Limb (tissue), 2 donors: ENCODE data around the gene SPPL2B.

Experiments
- DNase-seq, 2 donors: peaks; one replicate each; pipeline ENCODE4 v3.0.0-alpha.2; 2016; ENCODE audit errors: extremely low spot score in 2 of 2

SPPL2B gene

DNA sequence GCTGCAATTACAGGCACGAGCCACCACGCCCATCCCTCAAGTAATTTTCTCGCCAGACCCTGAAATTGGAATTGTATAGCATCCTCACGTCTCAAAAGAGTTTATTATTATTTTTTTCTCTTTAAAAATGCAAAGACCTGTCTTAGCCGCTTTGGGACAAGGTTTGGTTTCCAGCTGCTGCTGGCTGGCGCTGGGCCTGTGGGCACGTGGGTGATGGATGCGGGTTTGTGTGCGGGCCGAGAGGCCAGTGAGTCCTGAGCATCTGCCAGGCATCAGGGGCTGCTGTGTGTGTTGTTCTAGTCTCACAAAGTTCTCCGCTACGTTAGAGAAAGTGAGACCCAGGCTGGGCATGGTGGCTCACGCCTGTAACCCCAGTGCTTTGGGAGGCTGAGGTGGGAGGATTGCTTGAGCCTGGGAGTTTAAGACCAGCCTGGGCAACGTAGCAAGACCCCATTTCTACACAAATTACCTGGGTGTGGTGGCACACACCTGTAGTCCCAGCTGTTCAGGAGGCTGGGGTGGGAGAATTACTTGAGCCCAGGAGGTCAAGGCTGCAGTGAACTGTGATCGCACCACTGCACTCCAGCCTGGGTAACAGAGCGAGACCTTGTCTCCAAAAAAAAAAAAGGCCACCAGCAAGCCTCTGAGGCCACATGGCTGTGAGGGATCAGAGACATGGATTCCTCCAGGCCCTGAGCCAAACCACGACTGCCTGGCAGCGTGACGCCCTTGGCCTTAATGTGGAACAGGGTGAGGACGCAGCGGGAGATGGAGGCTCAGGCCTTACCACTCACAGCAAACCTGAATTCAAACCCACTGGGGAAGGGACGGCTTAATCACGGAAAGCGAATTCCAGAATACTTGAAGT is 26.9 kb downstream of the SPPL2B start:
- no peak for DNase-seq

GRCh38 chr19:2356036-2356646 is 27.7 kb downstream of the SPPL2B start:
- no peak for DNase-seq

GRCh38 chr19:2357279-2358206 is 29.1 kb downstream of the SPPL2B start:
- no peak for DNase-seq

GRCh38 chr19:2358548-2359173 is 30.2 kb downstream of the SPPL2B start:
- no peak for DNase-seq

DNA sequence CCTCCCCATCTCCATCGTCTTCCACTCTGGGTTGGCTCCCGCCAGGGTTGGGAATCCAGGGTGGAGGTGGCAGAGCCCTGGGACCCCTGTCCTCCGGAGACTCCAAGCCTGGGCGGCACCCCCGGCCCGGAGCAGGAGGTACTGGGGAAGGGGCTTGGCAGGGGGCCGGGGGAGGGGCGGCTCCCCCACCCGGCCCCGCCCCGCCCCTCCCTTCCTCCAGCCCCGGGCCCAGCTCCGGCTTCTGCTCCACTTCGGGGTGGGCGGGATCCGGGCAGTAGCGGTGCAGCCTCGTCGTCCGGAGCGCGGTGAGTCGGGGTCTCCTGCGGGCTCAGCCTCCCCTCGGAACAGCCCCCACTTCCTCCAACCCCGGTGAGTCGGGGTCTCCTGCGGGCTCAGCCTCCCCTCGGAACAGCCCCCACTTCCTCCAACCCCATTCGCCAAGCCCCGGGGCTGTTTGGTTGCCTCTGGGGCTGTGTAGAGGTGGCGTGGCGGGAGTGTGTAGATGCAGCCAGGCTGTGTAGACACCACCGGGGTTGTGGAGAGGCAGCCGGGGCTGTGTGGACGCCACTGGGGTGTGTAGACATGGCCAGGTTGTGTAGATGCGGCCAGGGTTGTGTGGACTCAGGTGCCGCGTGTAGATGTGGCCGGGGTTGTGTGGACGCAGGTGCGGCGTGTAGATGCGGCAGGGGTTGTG is 31.7 kb downstream of the SPPL2B start, which contains the start of gene TMPRSS9:
Gene TMPRSS9, plus strand, starts transcription at position 274 of the 694 bp plus-strand sequence. CDS start 29,521 bp downstream, outside the sequence.
- no peak for DNase-seq

DNA sequence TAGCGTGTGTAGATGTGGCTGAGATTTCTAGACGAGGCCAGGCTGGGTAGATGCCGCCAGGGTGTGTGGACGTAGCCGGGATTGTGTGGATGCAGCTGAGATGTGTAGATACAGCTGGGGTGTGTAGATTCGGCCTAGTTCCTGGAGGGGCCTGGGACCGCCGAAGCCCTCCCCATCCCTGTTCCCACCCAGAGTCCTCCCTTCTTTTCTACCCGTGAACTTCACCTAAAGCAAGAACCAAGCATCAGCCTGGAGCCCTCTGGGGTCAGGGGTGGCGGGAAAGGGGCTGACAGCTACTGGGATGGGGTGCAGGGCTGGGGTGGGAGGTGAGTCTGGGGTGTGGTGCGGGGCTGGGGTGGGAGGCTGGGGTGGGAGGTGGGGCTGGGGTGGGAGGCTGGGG is 32.3 kb downstream of the SPPL2B start:
- DNase-seq: no peak

- no peak for DNase-seq
Observed at GRCh38 chr19:2361246-2362045, 33.0 kb downstream of the SPPL2B start.

- no peak for DNase-seq
Observed at GRCh38 chr19:2362046-2362969, 33.8 kb downstream of the SPPL2B start.

GRCh38 chr19:2362970-2363300 is 34.5 kb downstream of the SPPL2B start:
- DNase-seq: no peak

- DNase-seq: no peak
Observed at GRCh38 chr19:2363419-2363818, 34.9 kb downstream of the SPPL2B start.

DNA sequence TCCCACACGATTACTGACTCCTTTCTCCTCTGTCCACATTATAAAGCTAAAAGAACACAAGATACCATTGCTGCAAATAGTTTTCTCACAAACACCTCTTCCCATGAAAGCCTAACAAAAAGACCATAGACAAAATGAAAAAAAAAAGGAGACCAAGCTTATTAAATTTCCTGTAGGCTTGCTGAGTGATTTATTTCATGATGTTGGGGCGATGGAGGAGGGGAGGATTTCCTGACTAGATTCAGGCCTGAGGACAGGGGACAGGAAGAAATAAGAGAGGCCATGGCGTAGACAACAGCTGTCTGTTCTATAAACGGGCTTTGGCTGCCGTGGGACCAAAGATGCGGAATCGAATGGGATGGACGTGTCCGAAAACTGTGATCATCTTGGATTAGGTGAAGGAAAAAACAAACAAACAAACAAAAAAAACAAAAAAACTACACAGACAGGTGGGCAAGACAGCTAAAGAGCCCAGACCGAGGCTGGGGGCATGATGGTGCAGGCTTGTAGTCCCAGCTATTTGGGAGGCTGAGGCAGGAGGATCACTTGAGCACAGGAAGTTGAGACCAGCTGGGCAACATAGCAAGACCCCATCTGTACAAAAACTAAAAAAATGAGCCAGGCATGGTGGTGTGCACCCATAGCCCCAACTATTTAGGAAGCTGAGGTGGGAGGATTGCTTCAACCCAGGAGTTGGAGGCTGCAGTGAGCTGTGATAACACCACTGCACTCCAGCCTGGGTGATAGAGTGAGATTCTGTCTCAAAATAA is 36.9 kb downstream of the SPPL2B start:
- no peak for DNase-seq

DNA sequence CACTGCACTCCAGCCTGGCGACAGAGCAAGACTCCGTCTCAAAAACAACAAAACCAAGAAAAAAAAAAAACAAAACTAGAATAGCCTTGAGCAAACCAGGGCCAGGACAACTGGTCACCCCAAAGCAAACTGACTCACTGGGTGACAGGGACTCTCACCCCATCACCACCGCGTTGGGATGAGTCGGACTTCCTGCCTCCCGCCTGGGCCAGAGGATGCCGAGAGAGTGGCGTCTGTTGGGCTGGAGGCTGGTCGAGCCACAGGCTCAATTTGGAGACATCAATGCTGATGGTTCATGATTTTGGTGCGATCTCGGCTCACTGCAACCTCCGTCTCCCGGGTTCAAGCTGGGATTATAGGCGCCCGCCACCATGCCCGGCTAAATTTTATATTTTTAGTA is 43.2 kb downstream of the SPPL2B start:
- no peak for DNase-seq

DNA sequence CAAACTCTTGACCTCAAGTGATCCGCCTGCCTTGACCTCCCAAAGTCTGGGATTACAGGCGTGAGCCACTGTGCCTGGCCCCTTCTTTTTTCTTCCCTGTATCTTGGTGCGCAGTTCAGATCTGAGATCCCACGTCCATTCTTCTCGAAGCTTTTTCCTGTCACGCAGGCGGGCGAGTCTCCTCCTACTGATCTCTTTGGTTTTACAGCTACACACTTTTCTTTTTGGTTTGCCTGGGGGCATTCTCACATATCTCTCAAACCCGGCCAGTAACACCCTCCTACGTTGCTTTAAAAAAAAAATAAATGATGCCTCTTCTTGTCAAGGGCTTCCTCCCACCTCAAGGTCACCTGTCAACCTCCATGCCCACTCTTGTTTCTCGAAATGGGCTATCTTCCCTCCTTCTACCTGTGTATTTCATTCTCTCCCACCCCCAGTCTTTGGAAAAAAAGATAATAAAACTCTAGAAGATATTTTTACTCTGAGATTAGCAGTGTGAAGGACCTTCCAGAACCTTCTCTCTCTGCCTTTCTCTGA is 43.7 kb downstream of the SPPL2B start:
- no peak for DNase-seq

GRCh38 chr19:2374808-2375207 is 46.3 kb downstream of the SPPL2B start:
- no peak for DNase-seq

GRCh38 chr19:2375353-2376121 is 47.1 kb downstream of the SPPL2B start:
- no peak for DNase-seq

- no peak for DNase-seq
Observed at GRCh38 chr19:2376784-2377519, 48.5 kb downstream of the SPPL2B start.
